Activated naive CD8-positive, alpha-beta T cell treated with anti-CD3 and anti-CD28 coated beads, Interleukin-2, amount 10 ng/mL, durations not matched to agents 7 days and 5 days (primary cell): ENCODE measurements around the gene IL17RB. TPM values are rescaled to one million over a fixed set of nuclear protein-coding genes. Genes with fewer than 3 reads are reported as not detected.

Source experiments
- ATAC-seq: fragments of 150-1000 bp; cut with Tn5 transposase; one replicate; pipeline ENCODE4 v1.10.0; 2021; ENCODE audit warnings: low read depth, moderate library complexity
- POLR2A ChIA-PET: fragments of 350-600 bp; sonication (Branson Sonifier 250); formaldehyde crosslinking; loops from one replicate; lab custom pipeline; 2021; ENCODE audit warnings: antibody characterized with exemption; lab: Charles Lee
- DNase-seq: peaks from one replicate; pipeline ENCODE4 v3.0.0; 2021
- H3K27ac Mint-ChIP-seq: one replicate; pipeline ENCODE4 v1.8.0; 2022; ENCODE audit warnings: mild to moderate bottlenecking, mixed read lengths
- H3K27me3 Mint-ChIP-seq: one replicate; pipeline ENCODE4 v1.8.0; 2022; ENCODE audit warnings: mild to moderate bottlenecking, moderate library complexity, mixed read lengths
- H3K36me3 Mint-ChIP-seq: one replicate; pipeline ENCODE4 v1.8.0; 2021; ENCODE audit warnings: mild to moderate bottlenecking, mixed read lengths
- H3K4me1 Mint-ChIP-seq: one replicate; pipeline ENCODE4 v1.8.0; 2021; ENCODE audit warnings: mixed read lengths
- H3K4me3 Mint-ChIP-seq: one replicate; pipeline ENCODE4 v1.8.0; 2022; ENCODE audit warnings: mild to moderate bottlenecking, moderate library complexity, mixed read lengths
- H3K9me3 Mint-ChIP-seq: one replicate; pipeline ENCODE4 v1.8.0; 2021; ENCODE audit warnings: mixed read lengths
- total RNA-seq, 2 experiments: library from RNA; stranded (reverse); gene quantifications; one replicate each; pipeline ENCODE4 v1.2.3, GENCODE V29; 2021

IL17RB gene
- total RNA-seq, 2 experiments from 2014 or later = 0.31 to 0.42 TPM

DNA sequence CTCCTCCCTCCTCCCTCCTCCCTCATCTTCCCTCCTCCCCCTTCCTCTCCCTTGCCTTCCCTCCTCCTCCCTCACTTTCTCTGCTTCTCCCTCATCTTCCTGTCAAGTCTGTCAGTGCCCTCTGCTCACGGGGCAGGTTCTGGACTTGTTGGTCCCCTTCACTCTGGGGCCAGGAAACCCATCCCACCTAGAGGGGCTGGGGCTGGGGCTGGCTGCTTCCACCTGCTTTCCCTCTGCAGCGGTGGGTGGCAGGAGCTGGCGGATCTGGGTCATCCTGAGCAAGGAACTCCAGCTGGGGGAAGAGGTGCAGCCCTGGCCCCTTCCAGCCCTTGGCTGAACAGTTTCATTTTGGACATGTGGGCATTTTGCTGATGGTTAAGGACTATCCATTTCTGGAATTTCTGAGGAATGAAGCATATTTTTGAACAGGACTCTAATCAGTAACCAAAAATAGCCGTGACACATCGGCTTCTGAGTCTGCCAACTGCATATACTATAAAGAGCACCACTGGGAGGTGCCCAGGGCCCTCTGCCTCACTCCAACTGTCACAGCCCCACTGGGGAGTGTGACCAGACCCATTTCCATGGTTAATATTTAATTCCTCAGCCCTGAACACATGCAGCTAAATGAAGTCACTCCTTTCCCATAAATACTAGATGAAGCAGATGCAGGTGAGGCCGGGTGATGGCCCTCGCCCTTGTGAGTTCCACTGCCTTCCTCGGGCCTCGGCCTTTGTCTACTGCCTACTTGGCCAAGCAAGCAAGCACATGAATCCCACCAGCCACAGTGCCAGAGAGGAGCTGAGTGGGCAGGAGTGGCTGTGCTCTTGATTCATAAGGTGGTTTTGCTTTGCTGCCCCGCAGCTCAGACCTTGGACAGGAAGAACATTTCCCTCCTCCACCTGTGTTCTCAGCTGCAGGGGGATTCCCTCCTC, 39.9 kb upstream of the IL17RB start:
- no peak overlapping the region for H3K27ac Mint-ChIP-seq

DNA sequence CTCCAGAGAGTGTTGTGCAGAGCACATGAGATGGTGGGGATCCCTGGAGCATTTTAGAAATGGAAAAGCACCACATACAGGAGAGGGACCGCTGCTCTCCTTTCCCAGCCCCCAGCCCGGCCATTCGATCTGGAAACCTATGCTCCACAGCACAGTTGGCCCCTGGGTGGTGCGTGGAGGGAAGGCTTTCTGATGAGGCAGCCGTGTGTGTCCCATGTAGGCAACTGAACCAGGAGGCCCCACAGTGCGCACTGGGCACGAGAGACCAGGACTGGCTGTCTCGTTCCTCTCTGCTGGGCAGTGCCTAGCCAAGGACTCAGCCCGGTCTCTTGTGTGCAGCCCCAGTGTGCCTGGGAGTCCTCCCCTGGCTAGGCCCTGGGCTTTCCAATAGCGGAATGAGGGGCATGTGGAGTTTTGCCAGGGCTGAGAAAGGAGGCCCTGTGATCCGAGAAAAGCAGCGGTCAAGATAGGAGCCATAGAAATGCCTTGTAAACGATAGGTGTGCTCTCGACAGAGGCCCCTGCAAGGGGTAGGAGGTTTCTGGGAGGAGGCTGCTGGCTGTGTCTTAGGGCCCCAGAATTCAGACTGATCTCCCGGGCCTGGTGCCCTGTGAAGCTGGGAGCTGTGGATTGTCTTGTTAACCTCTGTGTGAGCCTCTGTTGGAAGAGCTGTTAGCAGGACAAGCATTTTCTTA, 39.1 kb upstream of the IL17RB start:
- Mint-ChIP-seq H3K4me3 (no peak overlapping the region), H3K9me3 (no peaks in the 10 kb centered on the region), H3K27me3 (no peaks in the 10 kb centered on the region), H3K27ac (no peak overlapping the region), H3K36me3 (no peaks in the 10 kb centered on the region), H3K4me1 (no peaks in the 10 kb centered on the region)
- POLR2A ChIA-PET = no interaction called here
- no peak for DNase-seq
- ATAC-seq = no peak

More for the DNA sequence above, 39.9 kb upstream of the IL17RB start:
- Mint-ChIP-seq H3K4me1 (no peaks in the 10 kb centered on the region), H3K27me3 (no peaks in the 10 kb centered on the region), H3K4me3 (no peak overlapping the region), H3K36me3 (no peaks in the 10 kb centered on the region), H3K9me3 (no peaks in the 10 kb centered on the region)
- POLR2A ChIA-PET = no interaction called here
- DNase-seq (no peak), ATAC-seq (no peak)

DNA sequence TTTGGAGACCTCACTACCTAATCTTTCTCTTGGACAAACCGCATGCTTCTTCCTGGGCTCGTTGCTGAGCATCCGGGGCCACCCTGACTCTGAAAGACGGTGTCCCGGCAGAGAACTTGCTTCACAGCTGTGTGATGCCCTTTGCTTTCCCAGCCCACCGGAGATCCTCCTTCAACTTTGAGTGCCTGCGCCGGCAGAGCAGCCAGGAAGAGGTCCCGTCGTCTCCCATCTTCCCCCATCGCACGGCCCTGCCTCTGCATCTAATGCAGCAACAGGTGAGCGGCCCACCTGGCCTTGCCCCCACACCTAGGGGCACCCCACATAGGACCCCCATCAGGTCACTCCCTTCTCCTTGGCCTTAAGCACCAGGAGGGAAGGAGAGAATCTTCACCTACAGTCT, 37.9 kb upstream of the IL17RB start:
- no peak overlapping the region for H3K4me3 Mint-ChIP-seq
- no peak for DNase-seq
- no peaks in the 10 kb centered on the region for H3K36me3 Mint-ChIP-seq
- no peak for ATAC-seq
- no peaks in the 10 kb centered on the region for H3K9me3 Mint-ChIP-seq
- no peak overlapping the region for H3K27ac Mint-ChIP-seq
- H3K4me1 Mint-ChIP-seq = no peaks in the 10 kb centered on the region
- POLR2A ChIA-PET = no interaction called here
- no peaks in the 10 kb centered on the region for H3K27me3 Mint-ChIP-seq

- H3K36me3 Mint-ChIP-seq = no peaks in the 10 kb centered on the region
- DNase-seq (no peak), ATAC-seq (no peak)
- no peak overlapping the region for H3K27ac Mint-ChIP-seq
- POLR2A ChIA-PET = no interaction called here
- H3K27me3 Mint-ChIP-seq = no peaks in the 10 kb centered on the region
- no peaks in the 10 kb centered on the region for H3K4me1 Mint-ChIP-seq
- H3K4me3 Mint-ChIP-seq = no peak overlapping the region
- H3K9me3 Mint-ChIP-seq = no peaks in the 10 kb centered on the region
Observed at GRCh38 chr3:53809267-53809666, 37.1 kb upstream of the IL17RB start.

GRCh38 chr3:53809764-53810400, 36.5 kb upstream of the IL17RB start:
- H3K36me3 Mint-ChIP-seq = no peaks in the 10 kb centered on the region
- POLR2A ChIA-PET = no interaction called here

GRCh38 chr3:53811143-53811927, 35.0 kb upstream of the IL17RB start:
- no peak overlapping the region for H3K4me3 Mint-ChIP-seq
- H3K27me3 Mint-ChIP-seq = no peaks in the 10 kb centered on the region
- no peak for ATAC-seq
- no peaks in the 10 kb centered on the region for H3K4me1 Mint-ChIP-seq
- H3K27ac Mint-ChIP-seq = no peak overlapping the region
- no peaks in the 10 kb centered on the region for H3K9me3 Mint-ChIP-seq
- DNase-seq = no peak
- no peaks in the 10 kb centered on the region for H3K36me3 Mint-ChIP-seq
- POLR2A ChIA-PET = no interaction called here

More at GRCh38 chr3:53809764-53810400, 36.5 kb upstream of the IL17RB start:
- Mint-ChIP-seq H3K4me3 (no peak overlapping the region), H3K9me3 (no peaks in the 10 kb centered on the region), H3K4me1 (no peaks in the 10 kb centered on the region), H3K27me3 (no peaks in the 10 kb centered on the region), H3K27ac (no peak overlapping the region)
- ATAC-seq (no peak), DNase-seq (no peak)

GRCh38 chr3:53812434-53812833, 33.9 kb upstream of the IL17RB start:
- POLR2A ChIA-PET = no interaction called here
- DNase-seq (no peak), ATAC-seq (no peak)
- no peaks in the 10 kb centered on the region for H3K9me3 Mint-ChIP-seq
- no peaks in the 10 kb centered on the region for H3K4me1 Mint-ChIP-seq
- no peaks in the 10 kb centered on the region for H3K36me3 Mint-ChIP-seq
- H3K27ac Mint-ChIP-seq = no peak overlapping the region
- no peaks in the 10 kb centered on the region for H3K27me3 Mint-ChIP-seq
- H3K4me3 Mint-ChIP-seq = no peak overlapping the region

- POLR2A ChIA-PET = no interaction called here
- H3K27me3 Mint-ChIP-seq = no peaks in the 10 kb centered on the region
Observed at GRCh38 chr3:53813229-53813628, 33.1 kb upstream of the IL17RB start.

GRCh38 chr3:53813876-53814275, 32.5 kb upstream of the IL17RB start:
- no peak overlapping the region for H3K4me3 Mint-ChIP-seq
- POLR2A ChIA-PET = no interaction called here
- H3K9me3 Mint-ChIP-seq = no peaks in the 10 kb centered on the region
- H3K36me3 Mint-ChIP-seq = no peaks in the 10 kb centered on the region
- peaks cover 2% of the 10 kb centered on the region for H3K4me1 Mint-ChIP-seq
- DNase-seq (no peak), ATAC-seq (no peak)
- no peak overlapping the region for H3K27ac Mint-ChIP-seq
- H3K27me3 Mint-ChIP-seq = no peaks in the 10 kb centered on the region

More at GRCh38 chr3:53813229-53813628, 33.1 kb upstream of the IL17RB start:
- DNase-seq = no peak
- no peaks in the 10 kb centered on the region for H3K36me3 Mint-ChIP-seq
- H3K4me3 Mint-ChIP-seq = no peak overlapping the region
- no peak overlapping the region for H3K27ac Mint-ChIP-seq
- ATAC-seq = no peak
- peaks cover 2% of the 10 kb centered on the region for H3K4me1 Mint-ChIP-seq
- H3K9me3 Mint-ChIP-seq = no peaks in the 10 kb centered on the region

DNA sequence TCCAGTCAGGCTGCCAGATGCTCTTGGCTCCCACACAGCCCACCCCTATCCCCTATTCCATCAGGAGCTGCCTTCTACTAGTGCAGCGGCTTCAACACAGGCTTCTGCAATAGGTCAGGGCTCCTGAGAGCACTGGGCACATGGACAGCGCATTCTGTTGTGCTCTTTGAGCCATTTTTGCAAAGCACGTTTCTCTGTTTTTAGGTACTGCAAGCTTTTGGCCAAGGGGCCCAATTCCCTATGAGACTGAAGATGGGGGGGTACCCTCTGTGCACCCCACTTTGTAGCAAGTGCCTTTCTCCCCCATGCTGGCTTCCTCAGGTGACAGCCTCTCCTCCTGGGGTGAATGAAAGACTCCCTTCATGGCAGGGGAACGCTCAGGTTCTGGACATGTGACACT, 31.3 kb upstream of the IL17RB start:
- Mint-ChIP-seq H3K4me1 (peaks cover 2% of the 10 kb centered on the region), H3K9me3 (no peaks in the 10 kb centered on the region), H3K4me3 (no peak overlapping the region), H3K36me3 (no peaks in the 10 kb centered on the region), H3K27me3 (no peaks in the 10 kb centered on the region), H3K27ac (no peak overlapping the region)
- DNase-seq = no peak
- no peak for ATAC-seq
- POLR2A ChIA-PET = no interaction called here

- no peaks in the 10 kb centered on the region for H3K27me3 Mint-ChIP-seq
- POLR2A ChIA-PET = no interaction called here
- no peaks in the 10 kb centered on the region for H3K9me3 Mint-ChIP-seq
- no peak overlapping the region for H3K27ac Mint-ChIP-seq
- DNase-seq (no peak), ATAC-seq (no peak)
- peaks cover 2% of the 10 kb centered on the region for H3K4me1 Mint-ChIP-seq
- no peak overlapping the region for H3K4me3 Mint-ChIP-seq
- no peaks in the 10 kb centered on the region for H3K36me3 Mint-ChIP-seq
Observed at GRCh38 chr3:53815651-53816050, 30.7 kb upstream of the IL17RB start.

- Mint-ChIP-seq H3K36me3 (no peaks in the 10 kb centered on the region), H3K4me3 (no peak overlapping the region), H3K27ac (no peak overlapping the region), H3K4me1 (peaks cover 2% of the 10 kb centered on the region), H3K9me3 (no peaks in the 10 kb centered on the region), H3K27me3 (no peaks in the 10 kb centered on the region)
- no peak for ATAC-seq
- DNase-seq = no peak
- POLR2A ChIA-PET = no interaction called here
Observed at GRCh38 chr3:53816425-53816824, 29.9 kb upstream of the IL17RB start.

- H3K36me3 Mint-ChIP-seq = no peaks in the 10 kb centered on the region
- DNase-seq (no peak), ATAC-seq (no peak)
- H3K4me1 Mint-ChIP-seq = peaks cover 2% of the 10 kb centered on the region
- POLR2A ChIA-PET = no interaction called here
- no peak overlapping the region for H3K27ac Mint-ChIP-seq
- no peaks in the 10 kb centered on the region for H3K9me3 Mint-ChIP-seq
- no peaks in the 10 kb centered on the region for H3K27me3 Mint-ChIP-seq
- H3K4me3 Mint-ChIP-seq = no peak overlapping the region
Observed at GRCh38 chr3:53817211-53817610, 29.2 kb upstream of the IL17RB start.
